ENCODE data around the gene TNIK.

DNA sequence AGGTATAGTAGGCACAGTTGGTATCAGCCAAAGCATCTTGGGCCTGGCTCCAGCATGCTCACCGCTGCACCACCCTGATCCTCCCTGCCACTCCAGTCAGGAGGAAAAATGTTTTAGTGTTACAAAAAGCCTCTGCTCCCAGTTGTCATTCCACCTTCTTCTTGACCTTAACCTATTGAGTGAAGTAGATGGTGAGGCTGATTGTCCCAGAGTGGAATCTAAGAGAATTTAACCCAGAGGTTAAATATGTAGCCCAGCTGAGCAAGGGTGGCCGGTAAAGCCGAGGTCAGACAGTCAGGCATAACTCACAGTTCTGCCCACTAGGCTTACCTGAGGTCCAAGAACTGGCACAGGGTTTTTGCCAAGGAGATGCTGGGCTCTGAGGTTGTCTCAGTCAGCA, 30.7 kb upstream of the TNIK start:
- no peak for TF ChIP-seq POLR2AphosphoS5 (IDR thresholded peaks at IDR 0.05)
- TF ChIP-seq, protein P1, sequence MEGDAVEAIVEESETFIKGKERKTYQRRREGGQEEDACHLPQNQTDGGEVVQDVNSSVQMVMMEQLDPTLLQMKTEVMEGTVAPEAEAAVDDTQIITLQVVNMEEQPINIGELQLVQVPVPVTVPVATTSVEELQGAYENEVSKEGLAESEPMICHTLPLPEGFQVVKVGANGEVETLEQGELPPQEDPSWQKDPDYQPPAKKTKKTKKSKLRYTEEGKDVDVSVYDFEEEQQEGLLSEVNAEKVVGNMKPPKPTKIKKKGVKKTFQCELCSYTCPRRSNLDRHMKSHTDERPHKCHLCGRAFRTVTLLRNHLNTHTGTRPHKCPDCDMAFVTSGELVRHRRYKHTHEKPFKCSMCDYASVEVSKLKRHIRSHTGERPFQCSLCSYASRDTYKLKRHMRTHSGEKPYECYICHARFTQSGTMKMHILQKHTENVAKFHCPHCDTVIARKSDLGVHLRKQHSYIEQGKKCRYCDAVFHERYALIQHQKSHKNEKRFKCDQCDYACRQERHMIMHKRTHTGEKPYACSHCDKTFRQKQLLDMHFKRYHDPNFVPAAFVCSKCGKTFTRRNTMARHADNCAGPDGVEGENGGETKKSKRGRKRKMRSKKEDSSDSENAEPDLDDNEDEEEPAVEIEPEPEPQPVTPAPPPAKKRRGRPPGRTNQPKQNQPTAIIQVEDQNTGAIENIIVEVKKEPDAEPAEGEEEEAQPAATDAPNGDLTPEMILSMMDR (IDR thresholded peaks at IDR 0.05), result no peak

Measured in prostate gland (tissue), 2 donors.